Skin epidermis (tissue), 12 donors: ENCODE data around the gene KLHL18.
"Not testable (repeated sequence)": the region's sequence is repeated elsewhere in the genome, so short reads cannot be mapped to it uniquely, and the experiment has no call there.

Experiments
- H3K27ac ChIP-seq, 21 experiments: fragments of 200-600 bp; sonication (generic) in 11 of 21; one replicate each; pipeline ENCODE4 v1.5.0; 2020; ENCODE audit warnings: mild to moderate bottlenecking in 3 of 21, inconsistent platforms in 2 of 21, moderate library complexity in 2 of 21
- H3K4me3 ChIP-seq, 7 experiments: fragments of 200-600 bp; sonication (generic) in 2 of 7; one replicate each; pipeline ENCODE4 v1.5.0; 2020; ENCODE audit warnings: inconsistent platforms in 2 of 7, mild to moderate bottlenecking in 2 of 7, moderate library complexity in 1 of 7

The KLHL18 gene

GRCh38 chr3:47347217-47347801 is 64.6 kb downstream of the KLHL18 start:
- Histone ChIP-seq H3K4me3 (no peak overlapping the region), H3K27ac (no peak overlapping the region)

GRCh38 chr3:47348411-47349154 is 65.8 kb downstream of the KLHL18 start:
- H3K27ac ChIP-seq = no peak overlapping the region

GRCh38 chr3:47355010-47355409 is 72.3 kb downstream of the KLHL18 start:
- H3K27ac ChIP-seq = no peak overlapping the region

More at GRCh38 chr3:47348411-47349154, 65.8 kb downstream of the KLHL18 start:
- no peak overlapping the region for H3K4me3 ChIP-seq

GRCh38 chr3:47356201-47356600 is 73.5 kb downstream of the KLHL18 start:
- no peak overlapping the region for H3K4me3 ChIP-seq
- H3K27ac ChIP-seq = no peak overlapping the region

More at GRCh38 chr3:47355010-47355409, 72.3 kb downstream of the KLHL18 start:
- no peak overlapping the region for H3K4me3 ChIP-seq

GRCh38 chr3:47359323-47359722 is 76.6 kb downstream of the KLHL18 start:
- Histone ChIP-seq H3K4me3 (no peak overlapping the region), H3K27ac (no peak overlapping the region)

- not testable (repeated sequence) for H3K27ac ChIP-seq, H3K4me3 ChIP-seq
Measured at GRCh38 chr3:47360110-47360517, 77.4 kb downstream of the KLHL18 start.

GRCh38 chr3:47362701-47363100 is 80.0 kb downstream of the KLHL18 start:
- H3K27ac ChIP-seq = peak overlapping the region in 12 of 21 experiments; percentile 5 to 72 (median 48)

GRCh38 chr3:47365213-47366153 is 82.7 kb downstream of the KLHL18 start:
- H3K27ac ChIP-seq = peak overlapping the region in 1 of 21 experiments; percentile 11
- no peak overlapping the region for H3K4me3 ChIP-seq

More at GRCh38 chr3:47362701-47363100, 80.0 kb downstream of the KLHL18 start:
- H3K4me3 ChIP-seq = no peak overlapping the region

- Histone ChIP-seq H3K27ac (no peak overlapping the region), H3K4me3 (no peak overlapping the region)
Measured at GRCh38 chr3:47366833-47367232, 84.1 kb downstream of the KLHL18 start.

- Histone ChIP-seq H3K4me3 (no peak overlapping the region), H3K27ac (no peak overlapping the region)
Measured at GRCh38 chr3:47367631-47368030, 84.9 kb downstream of the KLHL18 start.

GRCh38 chr3:47370020-47370419 is 87.3 kb downstream of the KLHL18 start:
- H3K4me3 ChIP-seq, H3K27ac ChIP-seq: not testable (repeated sequence)

- Histone ChIP-seq H3K27ac (no peak overlapping the region), H3K4me3 (no peak overlapping the region)
Measured at GRCh38 chr3:47370887-47371697, 88.3 kb downstream of the KLHL18 start.

- H3K4me3 ChIP-seq = no peak overlapping the region
- no peak overlapping the region for H3K27ac ChIP-seq
Measured at GRCh38 chr3:47374587-47374986, 91.8 kb downstream of the KLHL18 start.

GRCh38 chr3:47376393-47376792 is 93.6 kb downstream of the KLHL18 start:
- H3K4me3 ChIP-seq = no peak overlapping the region

GRCh38 chr3:47377186-47377585 is 94.4 kb downstream of the KLHL18 start:
- Histone ChIP-seq H3K27ac (no peak overlapping the region), H3K4me3 (no peak overlapping the region)

More at GRCh38 chr3:47376393-47376792, 93.6 kb downstream of the KLHL18 start:
- H3K27ac ChIP-seq = no peak overlapping the region

- H3K27ac ChIP-seq = no peak overlapping the region
- no peak overlapping the region for H3K4me3 ChIP-seq
Measured at GRCh38 chr3:47378869-47379268, 96.1 kb downstream of the KLHL18 start.

GRCh38 chr3:47379411-47379899 is 96.7 kb downstream of the KLHL18 start:
- H3K27ac ChIP-seq = peak overlapping the region in 11 of 21 experiments; percentile 89 to 99 (median 94)
- peak overlapping the region; percentile 70 to 100 (median 92) for H3K4me3 ChIP-seq

GRCh38 chr3:47380026-47380600 is 97.4 kb downstream of the KLHL18 start:
- peak overlapping the region; percentile 70 to 100 (median 92) for H3K4me3 ChIP-seq
- peak overlapping the region; percentile 66 to 99 (median 93) for H3K27ac ChIP-seq
